ENCODE data around the gene RFX3.

Gene RFX3

GRCh38 chr9:3525836-3526164, at the start of gene RFX3:
Gene RFX3, minus strand, starts transcription at chr9:3526001. Its CDS starts 130,413 bp downstream, at chr9:3395588.
- peak; percentile 96 for DNase-seq (ENCODE audit: low spot score)

GRCh38 chr9:3571500-3571899, 45.7 kb upstream of the RFX3 start:
- no peak for DNase-seq (ENCODE audit: low spot score)

- no peak for DNase-seq (ENCODE audit: low spot score)
Measured at GRCh38 chr9:3569529-3569928, 43.7 kb upstream of the RFX3 start.

GRCh38 chr9:3567988-3568387, 42.2 kb upstream of the RFX3 start:
- DNase-seq (ENCODE audit: low spot score): no peak

- DNase-seq (ENCODE audit: low spot score): no peak
Measured at GRCh38 chr9:3553076-3553765, 27.4 kb upstream of the RFX3 start.

GRCh38 chr9:3549225-3549624, 23.4 kb upstream of the RFX3 start:
- no peak for DNase-seq (ENCODE audit: low spot score)

- no peak for DNase-seq (ENCODE audit: low spot score)
Measured at GRCh38 chr9:3548648-3549047, 22.8 kb upstream of the RFX3 start.

- no peak for DNase-seq (ENCODE audit: low spot score)
Measured at GRCh38 chr9:3541206-3541605, 15.4 kb upstream of the RFX3 start.

- no peak for DNase-seq (ENCODE audit: low spot score)
Measured at GRCh38 chr9:3534614-3535404, 9.0 kb upstream of the RFX3 start.

GRCh38 chr9:3532158-3532557, 6.4 kb upstream of the RFX3 start:
- no peak for DNase-seq (ENCODE audit: low spot score)

- no peak for DNase-seq (ENCODE audit: low spot score)
Measured at GRCh38 chr9:3528451-3528850, 2.6 kb upstream of the RFX3 start.

GRCh38 chr9:3526997-3527940, 1.5 kb upstream of the RFX3 start:
- peak; percentile 69 for DNase-seq (ENCODE audit: low spot score)

- peak; percentile 88 for DNase-seq (ENCODE audit: low spot score)
Measured at GRCh38 chr9:3526165-3526996, 580 bp upstream of the RFX3 start.

GRCh38 chr9:3525096-3525835, 535 bp downstream of the RFX3 start:
- peak; percentile 37 for DNase-seq (ENCODE audit: low spot score)

GRCh38 chr9:3521966-3522365, 3.8 kb downstream of the RFX3 start:
- DNase-seq (ENCODE audit: low spot score): no peak

- DNase-seq (ENCODE audit: low spot score): no peak
Measured at GRCh38 chr9:3520564-3520963, 5.2 kb downstream of the RFX3 start.

- DNase-seq (ENCODE audit: low spot score): no peak
Measured at GRCh38 chr9:3517377-3518048, 8.3 kb downstream of the RFX3 start.

- DNase-seq (ENCODE audit: low spot score): peak; percentile 86
Measured at GRCh38 chr9:3516667-3517330, 9.0 kb downstream of the RFX3 start.

- DNase-seq (ENCODE audit: low spot score): no peak
Measured at GRCh38 chr9:3515405-3515804, 10.4 kb downstream of the RFX3 start.

- DNase-seq (ENCODE audit: low spot score): no peak
Measured at GRCh38 chr9:3514786-3515185, 11.0 kb downstream of the RFX3 start.
